ENCODE data around the gene DRGX. TPM values are rescaled to one million over a fixed set of nuclear protein-coding genes. Genes with fewer than 3 reads are reported as not detected.

DRGX gene
- total RNA-seq, 4 donors from 2014 or later = not detected

DNA sequence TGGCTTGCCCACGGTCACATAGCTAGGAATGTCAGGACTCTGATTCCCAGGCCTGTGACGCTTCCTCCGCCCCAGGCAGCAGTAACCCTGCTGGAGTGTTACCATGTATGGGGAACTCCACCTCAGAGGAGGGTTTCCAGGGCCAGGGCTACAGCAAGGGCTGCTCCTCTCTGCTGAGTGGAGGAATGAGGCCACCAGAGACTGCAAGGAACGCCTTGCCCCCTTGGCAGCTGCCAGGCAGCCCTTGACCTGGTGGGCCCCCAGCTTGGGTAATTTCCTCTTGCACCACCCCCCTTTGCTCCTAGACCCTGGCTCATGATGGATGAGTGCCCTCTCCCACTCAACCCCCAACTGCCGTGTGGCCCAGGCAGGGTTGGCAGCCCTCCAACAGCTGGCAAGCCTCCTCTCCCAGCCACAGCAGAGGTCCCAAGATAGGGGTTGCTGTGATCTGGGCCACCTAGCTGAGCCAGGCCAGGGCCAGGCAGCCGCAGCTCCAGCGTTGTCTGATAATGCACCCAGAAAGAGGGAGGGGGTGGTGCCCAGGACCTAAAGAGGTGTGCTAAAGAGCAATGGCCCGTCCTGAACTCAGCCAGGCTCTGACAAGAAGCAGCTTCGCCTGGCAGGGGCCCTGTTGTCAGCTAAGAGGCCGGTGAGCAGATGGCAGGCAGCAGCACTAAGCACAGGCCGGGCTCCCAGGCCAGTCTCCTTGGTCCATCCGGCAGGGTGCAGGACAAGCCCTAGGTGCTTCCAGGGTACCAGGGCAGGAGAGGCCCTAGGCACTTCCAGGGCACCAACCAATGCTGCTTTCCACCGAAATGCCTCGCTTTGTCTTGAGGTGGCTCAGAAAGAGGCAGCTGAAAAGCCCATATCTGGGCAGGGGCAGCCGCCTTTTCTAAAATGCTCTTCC lies 35.4 kb downstream of the DRGX start:
- Histone ChIP-seq H3K9me3 (peaks cover 0 to 8% (median 0%) of the 10 kb centered on the region in 4 donors), H3K27ac (peak overlapping the region in 1 of 4 donors; percentile 31), H3K27me3 (no peaks in the 10 kb centered on the region), H3K36me3 (no peaks in the 10 kb centered on the region), H3K4me1 (no peaks in the 10 kb centered on the region), H3K4me3 (no peak overlapping the region)
- no peak for DNase-seq (ENCODE audit: low spot score in 2 of 2)
- WGBS, 2 donors = 49 to 53% methylated on average over 9 to 14 of the region's 15 CpGs
- TF ChIP-seq CTCF (IDR thresholded peaks at IDR 0.05) = no peak
- no peak for TF ChIP-seq EP300 (IDR thresholded peaks at IDR 0.05)
- TF ChIP-seq POLR2A (IDR thresholded peaks at IDR 0.05) = no peak

DNA sequence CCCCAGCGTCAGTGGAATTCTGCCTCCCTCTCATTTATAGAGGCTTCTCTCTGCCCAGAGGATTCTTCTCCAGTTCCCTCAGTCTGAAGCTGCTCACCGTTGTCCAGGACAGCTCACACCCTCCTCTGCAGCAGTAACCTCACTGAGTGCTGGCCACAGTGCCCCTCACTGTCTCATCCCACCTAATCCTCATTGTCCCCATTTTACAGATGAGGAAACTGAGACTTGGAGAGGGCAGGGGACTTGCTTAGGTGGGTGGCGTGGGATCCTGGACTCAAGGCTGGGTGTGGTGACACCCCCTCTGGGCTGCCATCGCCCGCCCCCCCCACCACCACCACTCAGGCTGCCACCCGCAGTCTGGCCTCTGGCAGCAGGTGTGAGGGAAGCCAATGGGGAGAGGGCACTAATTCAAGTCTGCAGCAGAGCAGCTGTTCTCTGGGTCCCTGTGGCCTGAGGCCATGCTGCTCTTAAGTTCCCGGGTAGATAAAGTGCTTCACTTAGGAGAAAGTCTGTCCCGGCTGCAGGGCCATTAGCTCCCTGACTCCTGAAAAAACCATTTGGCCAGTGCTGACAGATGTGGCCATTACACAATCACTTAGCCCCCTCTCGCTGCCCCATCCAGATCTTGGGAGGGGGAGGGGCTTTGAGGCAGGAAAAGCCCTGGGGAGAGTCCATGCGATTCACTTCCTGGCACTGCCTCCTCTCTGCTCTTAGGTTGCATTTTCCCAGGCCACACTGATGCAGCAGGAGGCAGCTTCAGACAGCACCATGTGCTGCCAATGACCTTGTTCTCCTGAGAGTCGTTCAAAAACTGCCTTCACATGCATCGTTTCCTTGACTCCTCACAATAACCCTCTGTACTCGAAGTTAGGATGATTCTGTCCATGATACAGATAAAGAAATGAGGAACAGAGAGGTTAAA lies 36.3 kb downstream of the DRGX start:
- no peak for DNase-seq (ENCODE audit: low spot score in 2 of 2)

DNA sequence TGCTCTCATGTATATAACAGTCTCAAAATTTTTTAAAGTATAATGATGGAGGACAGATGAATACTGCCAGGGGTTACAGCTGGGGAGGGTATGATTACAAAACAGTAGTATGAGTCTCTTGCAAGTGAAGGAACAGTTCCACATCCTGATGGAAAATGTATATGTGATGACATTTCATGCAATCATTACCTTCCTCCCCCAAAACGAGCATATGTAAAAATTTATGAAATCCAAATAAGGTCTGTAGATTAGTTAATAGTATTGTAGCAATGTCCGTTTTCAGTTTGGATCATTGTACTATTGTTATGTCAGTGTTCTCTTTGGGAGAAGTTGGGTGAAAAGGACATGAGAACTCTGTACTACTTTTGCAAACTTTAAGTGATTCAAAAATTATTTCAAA lies 38.0 kb downstream of the DRGX start:
- Histone ChIP-seq H3K27ac (no peak overlapping the region), H3K4me1 (no peaks in the 10 kb centered on the region), H3K27me3 (no peaks in the 10 kb centered on the region), H3K4me3 (no peak overlapping the region), H3K9me3 (peaks cover 0 to 8% (median 0%) of the 10 kb centered on the region in 4 donors), H3K36me3 (no peaks in the 10 kb centered on the region)
- no peak for DNase-seq (ENCODE audit: low spot score in 2 of 2)
- WGBS, 2 donors = 74 to 79% methylated on average over 2 of the region's 2 CpGs
- TF ChIP-seq POLR2A (IDR thresholded peaks at IDR 0.05) (no peak), EP300 (IDR thresholded peaks at IDR 0.05) (no peak), CTCF (IDR thresholded peaks at IDR 0.05) (no peak)

More for the DNA sequence above, 36.3 kb downstream of the DRGX start:
- WGBS, 2 donors = 31 to 38% methylated on average over 11 of the region's 13 CpGs
- TF ChIP-seq CTCF (IDR thresholded peaks at IDR 0.05) (no peak), POLR2A (IDR thresholded peaks at IDR 0.05) (no peak), EP300 (IDR thresholded peaks at IDR 0.05) (no peak)
- H3K4me3 ChIP-seq = no peak overlapping the region
- no peaks in the 10 kb centered on the region for H3K27me3 ChIP-seq
- no peaks in the 10 kb centered on the region for H3K4me1 ChIP-seq
- no peak overlapping the region for H3K27ac ChIP-seq
- peaks cover 0 to 8% (median 0%) of the 10 kb centered on the region in 4 donors for H3K9me3 ChIP-seq
- no peaks in the 10 kb centered on the region for H3K36me3 ChIP-seq

DNA sequence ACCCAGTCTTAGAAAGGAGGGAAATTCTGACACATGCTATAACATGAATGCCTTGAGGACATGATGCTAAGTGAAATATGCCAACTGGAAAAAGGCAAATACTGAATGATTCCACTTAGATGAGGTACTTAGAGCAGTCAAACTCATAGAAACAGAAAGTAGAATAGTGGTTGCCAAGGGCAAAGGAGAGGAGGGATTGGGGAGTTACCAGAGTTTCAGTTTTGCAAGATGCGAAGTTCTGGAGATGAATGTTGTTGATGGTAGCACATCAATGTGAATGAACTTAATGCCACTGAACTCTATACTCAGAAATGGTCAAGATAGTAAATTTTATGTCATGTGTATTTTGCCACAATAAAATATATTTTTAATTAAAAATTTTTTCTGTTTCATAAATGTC lies 38.9 kb downstream of the DRGX start:
- no peak overlapping the region for H3K27ac ChIP-seq
- H3K4me3 ChIP-seq = no peak overlapping the region
- no peaks in the 10 kb centered on the region for H3K4me1 ChIP-seq
- no peak for DNase-seq (ENCODE audit: low spot score in 2 of 2)
- H3K9me3 ChIP-seq = peaks cover 0 to 8% (median 0%) of the 10 kb centered on the region in 4 donors
- no peaks in the 10 kb centered on the region for H3K36me3 ChIP-seq
- H3K27me3 ChIP-seq = no peaks in the 10 kb centered on the region
- 90 to 91% methylated on average over 1 of the region's 1 CpG for WGBS, 2 donors
- no peak for TF ChIP-seq EP300 (IDR thresholded peaks at IDR 0.05)
- TF ChIP-seq CTCF (IDR thresholded peaks at IDR 0.05) = no peak
- TF ChIP-seq POLR2A (IDR thresholded peaks at IDR 0.05) = no peak

Data from tibial nerve (tissue), 4 donors.